Cerebellar cortex (tissue), 1 donor: ENCODE results near the gene GNAZ.

Experiments used
- DNase-seq: peaks from one replicate; pipeline ENCODE4 v3.0.0-alpha.2; 2015; ENCODE audit warnings: low spot score

The GNAZ gene

GRCh38 chr22:23092217-23092955 is 22.1 kb downstream of the GNAZ start:
- no peak for DNase-seq

- DNase-seq: no peak
Measured at GRCh38 chr22:23093051-23093788, 22.9 kb downstream of the GNAZ start.

GRCh38 chr22:23094260-23094659 is 23.9 kb downstream of the GNAZ start:
- DNase-seq: no peak

DNA sequence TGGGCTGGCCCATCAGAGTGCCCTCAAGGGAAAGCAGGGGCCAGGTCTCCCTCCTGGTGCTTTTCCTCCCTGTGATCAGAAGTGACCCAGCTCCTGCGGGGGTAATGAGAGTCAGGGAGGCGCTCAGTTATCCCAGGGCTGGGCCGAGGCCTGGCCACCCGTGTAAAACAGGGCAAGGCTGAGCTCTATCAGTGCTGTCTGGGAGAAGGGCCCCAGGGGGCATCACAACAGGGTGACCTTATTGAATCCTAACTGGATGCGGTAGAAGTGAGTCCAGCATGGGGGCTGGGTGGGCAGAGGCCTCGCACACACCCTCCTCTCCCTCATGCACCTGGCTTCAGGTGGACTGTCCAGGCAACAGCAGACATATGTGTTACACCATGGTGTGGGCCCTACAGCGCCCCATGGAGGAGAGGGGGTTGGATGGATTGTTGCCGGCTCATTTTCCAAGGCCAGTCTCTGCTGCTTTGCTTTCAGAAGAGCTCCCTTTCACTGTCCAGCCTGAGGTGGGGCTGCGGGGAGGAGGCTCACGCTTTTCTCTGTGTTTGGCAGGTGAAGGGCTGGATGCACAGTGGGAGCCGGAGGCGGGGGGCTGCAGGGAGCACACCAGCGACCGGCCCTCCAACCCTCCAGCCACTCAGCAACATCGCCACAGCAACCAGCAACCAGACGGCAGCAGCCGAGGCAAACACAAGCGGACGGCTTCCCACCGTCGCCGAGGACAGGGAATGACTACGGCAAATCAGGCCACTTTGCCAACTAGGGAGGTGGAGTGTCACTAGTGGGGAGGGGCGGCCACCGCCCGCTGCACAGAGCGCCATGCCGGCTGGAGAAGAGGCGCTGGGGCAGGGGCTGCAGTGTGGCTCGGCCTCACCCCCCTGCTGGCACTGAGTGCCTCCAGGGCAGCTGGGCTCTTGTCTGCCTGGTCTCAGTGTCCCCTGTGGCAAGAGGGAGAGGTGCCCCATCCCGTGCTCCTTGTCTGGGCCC is 24.7 kb downstream of the GNAZ start:
- no peak for DNase-seq

GRCh38 chr22:23095733-23096342 is 25.5 kb downstream of the GNAZ start:
- no peak for DNase-seq

DNA sequence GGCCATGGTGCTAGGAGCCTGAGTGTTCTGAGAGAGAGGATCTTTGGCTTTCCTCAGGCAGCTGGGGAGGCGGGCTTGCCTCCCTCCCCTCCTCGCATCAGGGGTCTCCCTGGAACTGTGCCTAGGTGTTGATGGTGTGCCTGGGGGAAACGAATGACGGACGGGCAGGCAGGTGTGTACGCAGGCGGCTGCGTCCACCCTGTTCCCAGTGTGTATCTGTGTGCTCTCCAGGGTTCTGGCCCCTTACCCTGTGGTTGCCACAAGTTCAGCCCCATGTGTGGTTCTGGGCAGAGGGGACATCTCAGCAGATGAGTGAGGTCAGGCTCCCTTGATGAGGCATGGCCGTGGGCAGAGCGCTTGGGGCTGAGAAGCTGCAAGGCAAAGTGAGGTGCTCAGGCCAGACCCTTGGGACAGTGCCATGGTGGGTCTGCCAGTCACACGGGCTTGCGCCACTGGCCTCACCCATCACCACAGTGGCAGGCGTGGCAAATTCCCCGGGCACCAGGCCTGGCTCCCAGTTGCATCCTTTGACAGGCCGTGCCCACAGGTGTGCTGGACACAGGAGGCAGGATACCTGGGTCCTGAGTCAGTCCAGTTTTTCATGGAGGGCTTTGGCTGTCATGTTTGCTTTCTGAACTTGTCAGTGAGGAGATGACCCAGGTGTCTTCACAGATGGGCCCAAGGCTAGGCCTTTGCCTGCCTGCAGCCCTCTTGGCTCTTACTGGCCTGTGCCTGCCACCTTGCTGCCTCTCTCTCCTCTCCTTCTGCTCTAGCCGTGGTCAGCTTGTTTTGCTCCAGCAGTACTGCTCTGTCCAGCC is 27.3 kb downstream of the GNAZ start:
- peak; percentile 61 for DNase-seq

DNA sequence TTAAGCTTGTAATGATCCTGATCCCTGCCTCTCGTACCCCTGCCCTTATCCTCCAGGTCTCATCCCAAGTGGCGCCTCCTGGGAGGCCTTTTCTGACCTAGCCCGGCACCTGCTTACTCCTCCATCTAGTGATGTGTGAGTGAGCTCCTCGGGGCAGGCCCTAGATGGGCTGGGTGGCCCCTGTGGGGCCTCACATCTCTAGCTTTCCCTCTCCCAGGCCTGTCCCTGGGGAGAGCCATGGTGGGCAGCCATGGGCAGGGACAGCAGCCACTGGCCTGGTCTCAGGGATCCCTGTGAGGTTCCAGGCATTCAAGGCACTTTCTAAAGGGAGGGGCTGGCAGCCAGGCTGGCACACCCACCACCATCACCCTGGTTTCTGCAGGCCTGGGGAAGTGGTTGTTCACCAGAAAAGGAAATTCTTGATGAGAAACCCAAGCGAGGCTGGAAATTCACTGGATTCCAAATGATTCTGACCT is 27.9 kb downstream of the GNAZ start:
- DNase-seq: no peak

GRCh38 chr22:23098718-23099530 is 28.6 kb downstream of the GNAZ start:
- peak; percentile 97 for DNase-seq

DNA sequence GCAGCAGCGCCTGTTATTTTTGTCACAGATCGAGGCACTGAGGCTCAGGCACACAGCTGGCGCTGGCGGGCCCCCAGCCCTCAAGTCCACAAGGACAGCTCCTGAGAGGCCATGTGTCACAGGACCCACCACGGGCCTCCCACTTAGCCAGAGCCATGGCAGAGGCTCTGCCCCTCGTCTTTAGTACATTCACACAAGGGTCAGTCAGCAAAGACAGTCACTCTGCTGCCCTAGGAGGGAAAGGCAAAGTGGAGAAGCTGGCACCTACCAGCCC is 29.1 kb downstream of the GNAZ start:
- DNase-seq: no peak

DNA sequence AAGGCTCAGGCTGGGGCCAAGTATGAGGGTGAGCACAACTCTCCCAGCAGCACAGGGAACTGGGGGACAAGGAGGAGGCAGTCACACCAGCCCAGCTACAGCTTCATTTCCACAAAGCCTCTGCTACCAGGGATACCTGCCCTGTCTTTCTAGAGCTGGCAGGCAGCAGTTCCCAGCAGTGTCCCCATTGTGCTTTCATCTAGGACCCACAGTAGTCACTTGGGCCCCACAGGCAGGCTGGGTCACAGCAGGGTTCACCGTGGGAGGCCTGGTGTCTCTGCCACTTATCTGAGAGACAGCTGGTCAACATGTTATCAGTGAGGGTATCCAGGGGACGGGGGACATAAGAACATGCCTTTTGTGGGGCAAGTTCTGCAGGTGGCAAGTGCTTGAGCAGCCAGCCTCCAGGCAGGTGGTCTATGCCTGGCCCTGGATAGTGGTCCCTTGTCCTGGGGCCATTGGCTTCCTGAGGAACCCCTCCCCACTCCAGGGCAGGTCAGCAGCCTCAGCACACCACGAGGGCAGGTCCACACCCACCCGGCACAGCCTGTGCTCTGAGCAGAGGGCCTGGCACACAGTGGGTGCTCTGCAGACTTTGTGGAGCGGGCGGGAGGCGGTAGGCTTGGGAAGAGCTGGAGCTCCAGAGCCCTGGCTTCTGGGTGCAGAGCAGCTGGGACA is 29.9 kb downstream of the GNAZ start:
- DNase-seq: no peak

DNA sequence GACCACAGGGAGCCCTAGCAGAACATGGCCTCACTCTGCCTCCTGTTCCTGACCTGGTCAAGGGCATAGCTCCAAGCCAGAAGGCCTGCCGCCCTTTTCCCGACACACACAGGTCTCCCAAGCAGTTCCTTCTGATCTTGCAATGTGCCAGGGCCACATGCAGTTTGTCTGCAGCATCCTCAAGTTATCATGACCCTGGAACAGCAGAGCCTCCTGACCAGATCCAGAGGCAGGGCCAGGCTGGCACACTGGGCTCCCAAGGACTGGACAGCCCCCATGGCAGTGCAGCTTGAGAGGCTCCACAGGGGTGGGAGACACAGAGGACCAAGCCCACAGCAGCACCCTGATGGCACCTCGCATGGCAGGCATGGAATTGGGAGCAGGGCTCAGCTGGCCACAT is 31.2 kb downstream of the GNAZ start:
- no peak for DNase-seq

DNA sequence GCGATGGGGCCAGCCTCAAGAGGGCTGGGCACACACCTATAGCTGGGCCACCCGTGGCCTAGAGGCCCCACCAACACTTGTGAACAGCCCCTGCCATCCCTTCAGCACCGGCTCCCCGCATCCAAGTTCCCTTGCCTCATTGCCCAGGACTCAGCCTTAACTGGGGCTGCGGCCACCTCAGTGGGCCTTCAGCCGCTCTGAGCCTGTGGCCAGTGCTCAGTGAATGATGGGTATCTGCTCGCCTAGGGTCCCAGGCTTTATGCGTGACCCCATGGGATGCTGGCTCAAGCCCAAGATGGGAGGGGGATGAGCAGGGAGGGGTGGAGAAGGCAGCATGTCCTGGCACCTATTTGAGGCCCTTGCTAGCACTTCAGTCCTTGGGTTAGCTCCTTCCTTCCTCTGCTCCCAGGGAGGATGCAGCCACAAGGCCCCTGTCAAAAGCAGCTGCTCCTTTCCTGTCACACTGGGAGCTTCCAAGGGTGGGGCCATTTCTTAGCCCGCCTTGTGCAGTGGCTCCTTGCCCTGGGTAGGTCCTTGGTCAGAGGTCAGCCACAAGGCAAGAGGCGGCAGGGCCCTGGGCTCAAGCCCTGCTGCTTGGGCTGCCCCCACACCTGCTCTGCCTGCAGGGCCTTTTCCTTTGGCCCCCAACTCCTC is 31.8 kb downstream of the GNAZ start:
- no peak for DNase-seq

- DNase-seq: no peak
Measured at GRCh38 chr22:23102776-23103175, 32.5 kb downstream of the GNAZ start.

- DNase-seq: peak; percentile 93
Measured at GRCh38 chr22:23103199-23103954, 33.1 kb downstream of the GNAZ start.

DNA sequence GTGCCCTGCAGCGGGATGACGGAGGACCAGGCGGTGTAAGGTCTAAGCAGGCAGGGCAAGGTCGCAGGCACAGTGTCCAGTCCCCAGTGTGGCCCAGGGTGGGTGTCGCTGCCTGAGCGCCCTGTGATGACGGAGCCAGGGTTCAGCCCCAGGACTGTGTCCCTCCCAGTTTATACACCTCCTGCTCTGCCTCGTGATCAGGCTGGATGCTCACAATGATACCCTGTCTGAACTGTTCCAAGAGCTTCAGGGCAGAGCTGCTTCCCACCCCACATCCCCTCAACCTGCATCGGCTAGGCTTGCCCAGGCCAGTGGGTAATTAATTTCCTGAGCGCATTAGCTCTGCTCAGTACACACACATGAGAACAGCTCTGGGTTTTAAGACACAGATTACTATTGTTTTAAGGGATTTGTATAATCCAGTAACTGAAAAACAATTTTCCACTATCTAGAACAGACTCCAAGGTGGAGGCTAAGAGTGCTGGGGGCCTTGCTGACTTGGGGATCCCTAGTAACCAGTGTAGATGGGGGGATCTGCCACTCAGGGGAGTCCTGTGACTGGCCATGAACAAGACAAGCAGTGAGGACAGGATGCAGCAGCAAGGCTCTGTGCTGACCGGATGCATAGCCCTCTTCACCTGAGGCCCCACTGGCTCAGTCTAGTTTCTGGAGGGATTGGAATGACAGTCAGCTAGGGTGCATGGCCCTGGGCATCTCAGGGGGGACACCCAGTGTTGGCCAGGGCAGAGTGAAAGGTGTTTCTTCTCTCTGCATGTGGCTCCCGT is 34.1 kb downstream of the GNAZ start:
- no peak for DNase-seq

DNA sequence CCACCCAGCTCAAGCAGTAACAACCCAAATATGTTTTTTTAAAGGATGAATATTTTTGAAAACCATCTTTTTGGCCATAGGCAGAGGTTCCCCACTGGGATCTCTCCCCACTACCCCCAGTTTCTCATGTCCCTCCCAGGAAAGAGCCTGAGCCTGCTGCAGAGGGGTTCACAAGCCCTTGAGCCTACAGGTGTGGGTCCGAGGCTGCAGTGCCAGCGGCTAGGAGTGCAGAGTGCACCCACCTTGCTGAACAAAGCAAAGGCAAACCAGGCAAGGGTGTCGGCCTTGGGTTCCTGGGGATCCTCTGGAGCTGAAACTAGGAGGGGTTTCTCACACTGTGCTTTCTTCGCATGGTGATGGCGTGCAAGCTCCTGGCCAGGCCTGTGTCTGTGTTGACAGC is 35.0 kb downstream of the GNAZ start:
- DNase-seq: no peak

GRCh38 chr22:23105919-23106318 is 35.6 kb downstream of the GNAZ start:
- DNase-seq: no peak

GRCh38 chr22:23106344-23106743 is 36.0 kb downstream of the GNAZ start:
- DNase-seq: peak; percentile 93
